ENCODE data around the gene ZFP30.

Gene ZFP30

DNA sequence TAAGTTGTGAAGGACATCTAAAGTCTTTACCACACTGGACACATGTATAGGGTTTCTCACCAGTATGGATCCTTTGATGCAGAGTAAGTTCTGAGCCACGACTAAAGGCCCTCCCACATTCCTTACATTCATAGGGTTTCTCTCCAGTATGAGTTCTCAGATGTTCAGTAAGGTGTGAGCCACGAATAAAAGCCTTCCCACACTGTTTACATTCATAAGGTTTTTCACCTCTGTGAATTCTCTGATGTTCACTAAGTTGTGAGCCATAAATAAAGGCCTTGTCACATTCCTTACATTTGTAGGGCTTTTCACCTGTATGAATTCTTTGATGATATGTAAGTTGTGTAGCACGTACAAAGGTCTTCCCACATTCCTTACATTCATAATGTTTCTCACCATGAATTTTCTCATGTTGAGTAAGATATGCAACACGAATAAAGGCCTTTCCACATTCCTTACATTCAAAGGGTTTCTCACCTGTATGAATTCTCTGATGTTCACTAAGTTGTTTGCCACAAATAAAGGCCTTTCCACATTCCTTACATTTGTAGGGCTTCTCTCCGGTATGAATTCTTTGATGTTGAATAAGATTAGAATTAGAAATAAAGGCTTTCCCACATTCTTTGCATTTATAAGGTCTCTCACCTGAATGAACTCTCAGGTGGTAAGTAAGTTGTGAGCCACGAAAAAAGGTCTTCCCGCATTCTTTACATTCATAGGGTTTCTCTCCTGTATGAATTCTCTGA lies 90.5 kb downstream of the ZFP30 start:
- DNase-seq (ENCODE audit: low spot score): no peak

Measured in kidney capillary endothelial cell (primary cell).